A673 (cell line): ENCODE measurements around the gene DYNLRB2. TPM values are rescaled to one million over a fixed set of nuclear protein-coding genes. Genes with fewer than 3 reads are reported as not detected.

Experiments used
- BruUV-seq: library from RNA; stranded (reverse); fragments of 400-500 nt; replicated peaks from 2 replicates; lab custom pipeline; 2021; lab: Mats Ljungman, UMichigan
- CTCF ChIA-PET: fragments of 300-600 bp; sonication (Branson Sonifier 250); formaldehyde crosslinking; loops from one replicate; lab custom pipeline; 2022; ENCODE audit warnings: antibody characterized with exemption; lab: Charles Lee
- POLR2A ChIA-PET: fragments of 300-600 bp; sonication (Branson Sonifier 250); formaldehyde crosslinking; loops from one replicate; lab custom pipeline; 2022; ENCODE audit warnings: antibody characterized with exemption; ENCODE audit not compliant: low non-redundant PET; lab: Charles Lee
- DNase-seq: peaks from one replicate; pipeline ENCODE4 v3.0.0-alpha.2; 2015; ENCODE audit warnings: low spot score
- H3K27ac ChIP-seq: fragments of 200-600 bp; sonication (generic); 2 replicates; pipeline ENCODE4 v1.5.1; 2016; ENCODE audit warnings: mixed run types, low read depth, mild to moderate bottlenecking, mixed read lengths, antibody characterized with exemption, low read length; ENCODE audit not compliant: poor library complexity, severe bottlenecking
- H3K27me3 ChIP-seq: fragments of 200-600 bp; sonication (generic); replicated peaks from 2 replicates; pipeline ENCODE4 v1.6.1; 2017; ENCODE audit warnings: mixed run types, low read depth, mild to moderate bottlenecking, mixed read lengths, antibody characterized with exemption, low read length; ENCODE audit not compliant: insufficient read depth, poor library complexity
- H3K36me3 ChIP-seq: fragments of 200-600 bp; sonication (generic); 2 replicates; pipeline ENCODE4 v1.6.1; 2016; ENCODE audit warnings: mixed run types, mild to moderate bottlenecking, mixed read lengths, antibody characterized with exemption, low read length; ENCODE audit not compliant: insufficient read depth, poor library complexity, severe bottlenecking
- H3K4me1 ChIP-seq: fragments of 200-600 bp; sonication (generic); 2 replicates; pipeline ENCODE4 v1.6.1; 2017; ENCODE audit warnings: mixed run types, mild to moderate bottlenecking, mixed read lengths, antibody characterized with exemption, low read length; ENCODE audit not compliant: insufficient read depth, poor library complexity, severe bottlenecking
- H3K4me3 ChIP-seq: fragments of 200-600 bp; sonication (generic); 2 replicates; pipeline ENCODE4 v1.5.1; 2016; ENCODE audit warnings: low read depth, mixed run types, mild to moderate bottlenecking, mixed read lengths, low read length; ENCODE audit not compliant: poor library complexity, severe bottlenecking
- H3K9me3 ChIP-seq: fragments of 200-600 bp; sonication (generic); 2 replicates; pipeline ENCODE4 v1.6.1; 2016; ENCODE audit warnings: mixed run types, low read depth, mild to moderate bottlenecking, mixed read lengths, antibody characterized with exemption, low read length; ENCODE audit not compliant: poor library complexity, severe bottlenecking
- CTCF ChIP-seq: fragments of 300-800, 200-600 bp; sonication (generic); conservative IDR thresholded peaks from 2 replicates; pipeline ENCODE4 v1.5.1; 2017; ENCODE audit warnings: low read depth, mild to moderate bottlenecking, antibody characterized with exemption, low read length, moderate library complexity, mixed read lengths
- EZH2 ChIP-seq: fragments of 200-600 bp; sonication (generic); IDR thresholded peaks from 2 replicates; pipeline ENCODE4 v1.6.1; 2017; ENCODE audit warnings: borderline replicate concordance, low read depth, mild to moderate bottlenecking, mixed read lengths, antibody characterized with exemption, low read length; ENCODE audit not compliant: poor library complexity, severe bottlenecking
- intact Hi-C: fragments of 100-400 bp; cut with micrococcal nuclease; formaldehyde crosslinking; loops from one replicate; pipeline ENCODE4 v1.10.0; 2022; ENCODE audit not compliant: unreplicated experiment
- total RNA-seq: library from RNA; stranded (reverse); gene quantifications from 2 replicates; pipeline ENCODE4 v1.2.3, GENCODE V29; 2021

The DYNLRB2 gene
- total RNA-seq, 1 experiment from 2014 or later: not detected

GRCh38 chr16:80592273-80592672 lies 51.5 kb downstream of the DYNLRB2 start:
- no TSS peak for BruUV-seq
- CTCF ChIA-PET: no interaction called here
- H3K4me3 ChIP-seq: no peak overlapping the region

DNA sequence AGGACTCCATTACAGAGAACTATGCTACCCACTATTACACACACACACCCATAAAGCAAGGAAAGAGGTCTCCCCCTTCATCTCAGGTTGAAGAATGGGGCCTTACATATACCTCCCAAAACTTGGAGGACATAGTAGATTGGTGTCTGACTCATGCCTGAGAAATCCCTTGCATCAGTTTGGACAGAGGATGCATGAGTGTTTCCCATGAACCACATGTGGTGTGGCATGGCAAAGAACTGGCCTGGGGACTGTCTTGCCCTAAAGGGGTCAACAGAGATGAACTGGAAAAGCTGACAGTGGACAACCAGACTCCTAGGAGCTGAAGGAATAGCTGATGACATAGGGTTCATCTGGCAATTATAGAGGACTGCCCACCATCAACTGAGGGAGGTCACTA lies 54.0 kb downstream of the DYNLRB2 start:
- intact Hi-C loops: no loop called here
- DNase-seq: no peak
- Histone ChIP-seq H3K4me3 (no peak overlapping the region), H3K9me3 (no peaks in the 10 kb centered on the region), H3K27me3 (no peaks in the 10 kb centered on the region), H3K36me3 (no peaks in the 10 kb centered on the region), H3K4me1 (no peaks in the 10 kb centered on the region), H3K27ac (no peak overlapping the region)
- no TSS peak for BruUV-seq
- ChIA-PET POLR2A (no interaction called here), CTCF (no interaction called here)
- TF ChIP-seq EZH2: no peak
- no peak for TF ChIP-seq CTCF

More at GRCh38 chr16:80592273-80592672, 51.5 kb downstream of the DYNLRB2 start:
- POLR2A ChIA-PET: no interaction called here
- H3K4me1 ChIP-seq: no peaks in the 10 kb centered on the region
- intact Hi-C loops: no loop called here
- H3K27ac ChIP-seq: no peak overlapping the region
- no peaks in the 10 kb centered on the region for H3K27me3 ChIP-seq
- no peak for TF ChIP-seq EZH2
- no peak for TF ChIP-seq CTCF
- DNase-seq: no peak
- no peaks in the 10 kb centered on the region for H3K9me3 ChIP-seq
- no peaks in the 10 kb centered on the region for H3K36me3 ChIP-seq

GRCh38 chr16:80596507-80597207 lies 55.9 kb downstream of the DYNLRB2 start:
- Histone ChIP-seq H3K27ac (no peak overlapping the region), H3K27me3 (no peaks in the 10 kb centered on the region), H3K4me3 (no peak overlapping the region), H3K4me1 (no peaks in the 10 kb centered on the region), H3K9me3 (no peaks in the 10 kb centered on the region), H3K36me3 (no peaks in the 10 kb centered on the region)
- no peak for DNase-seq
- POLR2A ChIA-PET: no interaction called here
- intact Hi-C loops: no loop called here
- no peak for TF ChIP-seq EZH2
- no peak for TF ChIP-seq CTCF
- CTCF ChIA-PET: no interaction called here
- no TSS peak for BruUV-seq
